Parathyroid adenoma (tissue), 2 donors: ENCODE measurements around the gene GRIK4.
A peak's percentile ranks its signal among the peaks of the same experiment; 100 is the strongest.

Experiments used
- H2AFZ ChIP-seq: fragments of 300-600 bp; sonication (generic); one replicate; pipeline ENCODE4 v1.7.0; 2017; ENCODE audit warnings: antibody characterized with exemption, mild to moderate bottlenecking
- H3K27ac ChIP-seq: fragments of 300-600 bp; sonication (generic); one replicate; pipeline ENCODE4 v1.7.0; 2017
- H3K27me3 ChIP-seq: fragments of 300-600 bp; sonication (generic); one replicate; pipeline ENCODE4 v1.7.0; 2017; ENCODE audit warnings: low read length; ENCODE audit not compliant: control insufficient read depth, insufficient read depth
- H3K36me3 ChIP-seq: fragments of 300-600 bp; sonication (generic); one replicate; pipeline ENCODE4 v1.7.0; 2017; ENCODE audit warnings: low read length; ENCODE audit not compliant: control insufficient read depth, insufficient read depth
- H3K4me1 ChIP-seq: fragments of 300-600 bp; sonication (generic); one replicate; pipeline ENCODE4 v1.7.0; 2017; ENCODE audit warnings: control low read depth
- H3K4me2 ChIP-seq: fragments of 300-600 bp; sonication (generic); one replicate; pipeline ENCODE4 v1.7.0; 2017; ENCODE audit warnings: low read length
- H3K4me3 ChIP-seq: fragments of 300-600 bp; sonication (generic); one replicate; pipeline ENCODE4 v1.7.0; 2017; ENCODE audit warnings: low read depth, low read length
- H3K79me2 ChIP-seq: fragments of 300-600 bp; sonication (generic); one replicate; pipeline ENCODE4 v1.7.0; 2017; ENCODE audit warnings: control low read depth
- H3K9ac ChIP-seq: fragments of 300-600 bp; sonication (generic); one replicate; pipeline ENCODE4 v1.7.0; 2017; ENCODE audit warnings: mild to moderate bottlenecking
- H3K9me3 ChIP-seq: fragments of 300-600 bp; sonication (generic); one replicate; pipeline ENCODE4 v1.7.0; 2017; ENCODE audit warnings: low read length; ENCODE audit not compliant: control insufficient read depth
- CTCF ChIP-seq: fragments of 300-600 bp; sonication (generic); IDR thresholded peaks from one replicate; pipeline ENCODE4 v1.7.0; 2017; ENCODE audit warnings: antibody characterized with exemption, mild to moderate bottlenecking
- donor health status: primary hyperparathyroidism.

The GRIK4 gene

GRCh38 chr11:120978701-120979100 lies 467.2 kb downstream of the GRIK4 start:
- H3K79me2 ChIP-seq, result no peaks in the 10 kb centered on the region
- no peaks in the 10 kb centered on the region for H3K36me3 ChIP-seq
- H3K4me3 ChIP-seq, result no peak overlapping the region
- no peak overlapping the region for H3K9ac ChIP-seq
- no peak overlapping the region for H2AFZ ChIP-seq
- H3K4me2 ChIP-seq, result no peak overlapping the region
- no peak overlapping the region for H3K27ac ChIP-seq
- no peaks in the 10 kb centered on the region for H3K27me3 ChIP-seq
- no peak for TF ChIP-seq CTCF
- no peaks in the 10 kb centered on the region for H3K9me3 ChIP-seq
- H3K4me1 ChIP-seq, result no peaks in the 10 kb centered on the region

- H3K9ac ChIP-seq, result no peak overlapping the region
These were observed 474.4 kb downstream of the GRIK4 start for GRCh38 chr11:120985718-120986569.

GRCh38 chr11:120988603-120989002 lies 477.1 kb downstream of the GRIK4 start:
- no peaks in the 10 kb centered on the region for H3K27me3 ChIP-seq
- H2AFZ ChIP-seq, result no peak overlapping the region
- no peak for TF ChIP-seq CTCF
- no peaks in the 10 kb centered on the region for H3K79me2 ChIP-seq
- no peak overlapping the region for H3K4me3 ChIP-seq
- no peak overlapping the region for H3K27ac ChIP-seq
- no peak overlapping the region for H3K9ac ChIP-seq
- peaks cover under 1% of the 10 kb centered on the region for H3K4me1 ChIP-seq
- no peaks in the 10 kb centered on the region for H3K36me3 ChIP-seq
- H3K4me2 ChIP-seq, result no peak overlapping the region
- H3K9me3 ChIP-seq, result no peaks in the 10 kb centered on the region

More at GRCh38 chr11:120985718-120986569, 474.4 kb downstream of the GRIK4 start:
- H3K27me3 ChIP-seq, result no peaks in the 10 kb centered on the region
- H3K27ac ChIP-seq, result peak overlapping the region; percentile 29
- no peaks in the 10 kb centered on the region for H3K79me2 ChIP-seq
- H3K4me2 ChIP-seq, result peak overlapping the region; percentile 63
- no peaks in the 10 kb centered on the region for H3K36me3 ChIP-seq
- H3K9me3 ChIP-seq, result no peaks in the 10 kb centered on the region
- H2AFZ ChIP-seq, result peak overlapping the region; percentile 77
- no peaks in the 10 kb centered on the region for H3K4me1 ChIP-seq
- peak overlapping the region; percentile 40 for H3K4me3 ChIP-seq
- no peak for TF ChIP-seq CTCF

- no peak overlapping the region for H2AFZ ChIP-seq
- TF ChIP-seq CTCF, result no peak
These were observed 480.5 kb downstream of the GRIK4 start for GRCh38 chr11:120991830-120992686.

More at GRCh38 chr11:120991830-120992686, 480.5 kb downstream of the GRIK4 start:
- H3K79me2 ChIP-seq, result no peaks in the 10 kb centered on the region
- H3K4me3 ChIP-seq, result no peak overlapping the region
- H3K9me3 ChIP-seq, result no peaks in the 10 kb centered on the region
- no peak overlapping the region for H3K27ac ChIP-seq
- H3K4me2 ChIP-seq, result no peak overlapping the region
- H3K9ac ChIP-seq, result no peak overlapping the region
- H3K27me3 ChIP-seq, result no peaks in the 10 kb centered on the region
- H3K36me3 ChIP-seq, result no peaks in the 10 kb centered on the region
- peaks cover 10% of the 10 kb centered on the region for H3K4me1 ChIP-seq
